Transverse colon (tissue), 3 donors: ENCODE data around the gene AKAP6.

Source experiments
- CTCF ChIP-seq, 5 experiments: fragments of 200-600 bp in 3 of 5; fragments of 450-650 bp in 2 of 5; sonication (generic) in 3 of 5; IDR thresholded peaks; 1 replicate in 2 of 5; 2 replicates in 3 of 5; pipeline ENCODE4 v1.5.1; 2016 to 2017; ENCODE audit warnings: antibody characterized with exemption in 5 of 5, inconsistent platforms in 3 of 5, mild to moderate bottlenecking in 2 of 5, moderate library complexity in 1 of 5
- POLR2A ChIP-seq: fragments of 450-650 bp; IDR thresholded peaks from one replicate; pipeline ENCODE4 v1.6.1; 2016; ENCODE audit warnings: antibody characterized with exemption, mild to moderate bottlenecking, moderate library complexity

- no peak for TF ChIP-seq POLR2A
- no peak for TF ChIP-seq CTCF (IDR thresholded peaks at IDR 0.05)
Observed at GRCh38 chr14:32381869-32382268, 52.8 kb downstream of the AKAP6 start.
